Spleen (tissue), 7 donors: ENCODE results near the gene ZNF611.

Experiments
- CTCF ChIP-seq, 11 experiments: fragments of 200-600 bp in 7 of 11; fragments of 450-650 bp in 4 of 11; sonication (generic) in 4 of 11; IDR thresholded peaks in 8 of 11; conservative IDR thresholded peaks in 3 of 11; 1 replicate in 7 of 11; 2 replicates in 4 of 11; pipeline versions ENCODE4 v1.4.0 to v1.8.0; 2016 to 2021; ENCODE audit warnings: antibody characterized with exemption in 11 of 11, inconsistent platforms in 4 of 11, mild to moderate bottlenecking in 1 of 11
- POLR2A ChIP-seq, 3 donors: fragments of 450-650 bp; IDR thresholded peaks; one replicate each; pipeline ENCODE4 v1.5.1; 2017; ENCODE audit warnings: antibody characterized with exemption in 3 of 3, mild to moderate bottlenecking in 1 of 3
- donor health status: DM: no; HTN: no; CAD: no; lungs with moderate emphysema.
- donor health status: DM: no; HTN: no; CAD: no.
- donor health status: DM: no; HTN: no; CAD: no.

- no peak for TF ChIP-seq CTCF (IDR thresholded peaks at IDR 0.05 in 8 of 11, conservative IDR thresholded peaks at IDR 0.05 in 3 of 11)
- no peak for TF ChIP-seq POLR2A (IDR thresholded peaks at IDR 0.05)
These were observed 9.3 kb downstream of the ZNF611 start for GRCh38 chr19:52725528-52725961.
